CD1c-positive myeloid dendritic cell (primary cell): ENCODE measurements around the gene TMPRSS13.
"Not testable (repeated sequence)": the region's sequence is repeated elsewhere in the genome, so short reads cannot be mapped to it uniquely, and the experiment has no call there.

Experiments used
- DNase-seq: peaks from one replicate; pipeline ENCODE4 v3.0.0-alpha.2; 2016; ENCODE audit errors: extremely low spot score

The TMPRSS13 gene

DNA sequence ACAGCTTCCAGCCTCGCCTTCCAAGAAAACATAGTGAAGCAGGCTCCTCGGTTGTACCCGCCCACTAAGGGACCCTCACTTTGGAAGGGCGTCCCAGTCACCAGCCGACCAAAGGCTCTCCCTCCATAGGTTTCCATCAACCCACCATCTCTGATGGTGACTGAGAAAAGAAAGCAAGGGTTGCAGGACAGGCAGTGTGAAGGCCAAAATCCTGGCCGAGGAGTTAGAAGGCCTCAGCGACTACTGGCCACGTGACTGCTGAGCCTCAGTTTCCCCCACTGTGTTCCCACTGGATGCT lies 55.4 kb downstream of the TMPRSS13 start:
- no peak for DNase-seq

GRCh38 chr11:117872975-117873827 lies 56.0 kb downstream of the TMPRSS13 start:
- DNase-seq: no peak

GRCh38 chr11:117872420-117872961 lies 56.7 kb downstream of the TMPRSS13 start:
- DNase-seq: no peak

DNA sequence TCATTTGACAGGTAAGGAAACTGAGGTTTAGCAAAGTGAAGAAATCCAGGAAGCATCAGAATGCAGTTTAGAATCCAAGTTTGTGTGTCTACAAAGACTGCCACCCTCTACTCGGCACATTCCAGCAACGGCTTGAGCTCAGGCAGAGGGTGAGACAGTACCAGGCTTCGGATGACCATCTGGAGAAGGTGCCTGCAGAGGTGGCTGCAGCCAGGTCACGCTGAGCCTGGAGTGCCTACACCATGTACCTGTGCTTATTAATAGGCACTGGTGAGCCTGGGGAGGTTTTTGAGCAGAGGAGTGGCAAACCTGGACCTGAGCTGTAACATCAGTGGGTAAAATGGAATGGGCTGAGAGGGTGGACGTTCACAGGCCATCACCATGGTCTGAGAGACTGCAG lies 57.4 kb downstream of the TMPRSS13 start:
- DNase-seq: no peak

GRCh38 chr11:117871160-117871559 lies 58.0 kb downstream of the TMPRSS13 start:
- no peak for DNase-seq

DNA sequence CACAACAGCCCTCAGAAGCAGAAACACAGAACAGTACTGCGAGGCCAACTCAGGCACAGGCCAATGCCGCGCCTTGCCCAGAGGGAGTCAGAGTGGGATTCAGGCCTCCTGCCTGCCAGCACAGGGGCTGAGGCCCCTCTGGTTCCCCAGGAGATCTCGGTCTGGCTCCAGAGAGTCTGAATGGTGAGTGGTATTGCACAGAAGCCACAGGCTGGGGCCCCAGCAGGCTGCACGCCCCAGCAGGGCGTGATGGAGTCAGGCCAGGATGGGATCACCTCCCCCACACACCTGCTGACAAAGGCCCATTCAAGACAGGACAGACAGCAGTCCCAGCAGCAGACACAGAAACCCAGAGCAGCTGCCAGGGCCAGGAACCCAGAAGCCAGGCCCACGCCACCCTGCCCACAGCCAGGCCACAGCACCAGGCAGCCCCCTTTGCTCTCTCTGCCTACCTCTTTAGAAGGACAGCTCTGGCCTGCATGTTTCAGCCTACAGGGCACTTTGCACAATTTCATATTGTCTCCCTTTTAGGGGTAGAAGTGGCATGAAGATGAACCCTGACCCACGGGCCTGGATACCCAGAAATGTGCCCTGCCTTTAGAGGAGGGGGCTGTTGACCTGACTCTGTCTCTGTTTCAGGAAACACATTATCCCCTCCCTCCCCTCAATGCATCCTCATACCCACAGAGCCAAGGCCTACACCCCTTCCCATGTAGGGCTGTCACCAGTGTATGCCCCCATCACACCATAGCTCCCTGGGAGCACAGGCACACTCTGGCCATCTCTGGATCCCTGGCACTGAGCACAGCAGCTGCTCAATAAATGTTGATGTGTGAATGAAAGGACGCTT lies 58.9 kb downstream of the TMPRSS13 start:
- DNase-seq: no peak

DNA sequence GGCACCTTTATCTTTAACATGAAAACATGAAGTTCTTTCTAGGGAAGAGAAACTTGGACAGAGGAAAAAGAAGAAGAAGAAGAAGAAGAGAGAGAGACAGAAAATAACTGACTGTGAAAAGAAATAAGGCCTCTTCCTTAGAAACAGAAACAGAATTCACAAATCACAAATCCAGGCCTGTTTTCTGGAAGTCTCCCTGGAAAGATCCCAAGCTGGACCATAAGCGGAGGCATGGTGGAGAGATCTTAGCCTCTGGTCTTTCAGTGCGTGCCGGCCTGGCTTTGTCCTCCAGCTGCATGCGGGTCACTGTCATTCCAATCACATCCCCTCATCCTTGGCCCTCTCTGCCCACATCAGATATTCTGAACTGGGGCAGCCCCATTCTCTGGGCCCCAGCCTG lies 59.6 kb downstream of the TMPRSS13 start:
- DNase-seq: no peak

- DNase-seq: no peak
Observed at GRCh38 chr11:117868815-117869561, 60.2 kb downstream of the TMPRSS13 start.

DNA sequence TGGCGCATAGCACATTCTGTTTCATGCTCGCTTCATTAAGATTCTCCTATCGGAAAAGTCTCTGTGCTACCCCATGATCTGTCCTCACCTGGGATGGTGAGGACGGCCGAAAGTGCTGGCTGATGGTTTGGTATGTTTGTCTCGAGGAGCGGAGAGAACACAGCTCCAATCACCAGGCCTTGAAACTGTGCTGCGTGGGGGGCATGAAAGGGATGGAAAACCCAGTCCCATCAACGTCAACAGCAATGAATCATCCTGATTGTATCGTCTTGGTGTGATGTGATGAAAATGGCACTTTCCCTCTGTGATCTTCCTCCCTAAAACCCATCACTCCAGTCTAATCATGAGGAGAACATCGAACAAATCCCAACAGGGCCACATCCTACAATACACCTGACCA lies 61.1 kb downstream of the TMPRSS13 start:
- no peak for DNase-seq

- DNase-seq: no peak
Observed at GRCh38 chr11:117866526-117866925, 62.7 kb downstream of the TMPRSS13 start.

- DNase-seq: not testable (repeated sequence)
Observed at GRCh38 chr11:117865546-117865945, 63.7 kb downstream of the TMPRSS13 start.

- DNase-seq: no peak
Observed at GRCh38 chr11:117863383-117863782, 65.8 kb downstream of the TMPRSS13 start.

DNA sequence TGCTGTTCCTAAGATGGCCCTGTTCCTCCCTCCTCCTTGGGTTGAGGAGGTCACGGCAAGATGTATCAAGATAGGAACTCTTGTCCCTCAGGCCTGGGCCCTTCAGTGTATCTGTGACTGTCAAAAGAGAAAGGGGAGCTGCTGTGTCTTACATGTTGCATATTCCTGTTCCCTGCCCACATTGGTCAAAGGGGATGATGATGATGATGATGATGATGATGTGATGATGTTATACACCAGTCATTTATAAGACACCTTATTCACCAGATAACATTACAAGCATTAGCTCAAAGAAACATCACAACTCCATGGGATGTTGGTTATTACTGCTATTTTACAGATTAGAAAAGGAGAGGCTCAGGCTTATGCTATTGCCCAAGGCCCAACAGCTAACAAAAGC lies 66.4 kb downstream of the TMPRSS13 start:
- DNase-seq: no peak

DNA sequence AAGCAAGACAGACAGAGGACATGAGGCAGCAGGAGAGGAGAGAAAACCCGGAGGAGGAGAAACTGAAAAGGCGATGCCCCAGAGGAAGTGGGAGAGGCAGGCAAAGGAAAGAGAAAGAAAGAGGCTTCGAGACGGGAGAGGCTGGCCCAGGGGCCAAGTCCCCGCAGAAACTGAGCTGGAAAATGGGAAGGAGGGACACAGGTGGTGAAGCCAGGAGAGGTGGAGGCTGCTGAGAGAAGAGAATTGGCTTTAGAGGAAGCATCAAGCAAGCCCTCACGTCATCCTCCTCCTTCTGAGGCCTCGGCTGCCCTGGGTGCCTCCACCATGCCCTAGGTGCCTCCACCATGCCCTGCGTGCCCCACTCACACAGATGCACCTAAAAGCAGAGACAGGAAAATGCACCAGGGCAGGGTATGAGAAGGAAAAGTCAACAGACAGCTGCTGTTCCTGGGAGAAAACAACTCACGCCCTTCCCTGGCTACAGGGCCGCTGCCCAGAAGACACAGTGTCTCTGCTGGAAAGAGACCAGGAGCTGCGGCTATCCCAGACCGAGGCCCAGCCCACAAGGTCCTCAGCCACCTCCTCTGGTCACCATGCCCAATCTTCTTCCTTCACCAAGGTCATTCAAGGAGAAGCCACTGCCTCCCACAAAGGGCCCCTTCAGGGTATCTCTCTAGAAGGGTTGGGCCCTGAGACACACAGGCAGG lies 67.0 kb downstream of the TMPRSS13 start:
- no peak for DNase-seq

DNA sequence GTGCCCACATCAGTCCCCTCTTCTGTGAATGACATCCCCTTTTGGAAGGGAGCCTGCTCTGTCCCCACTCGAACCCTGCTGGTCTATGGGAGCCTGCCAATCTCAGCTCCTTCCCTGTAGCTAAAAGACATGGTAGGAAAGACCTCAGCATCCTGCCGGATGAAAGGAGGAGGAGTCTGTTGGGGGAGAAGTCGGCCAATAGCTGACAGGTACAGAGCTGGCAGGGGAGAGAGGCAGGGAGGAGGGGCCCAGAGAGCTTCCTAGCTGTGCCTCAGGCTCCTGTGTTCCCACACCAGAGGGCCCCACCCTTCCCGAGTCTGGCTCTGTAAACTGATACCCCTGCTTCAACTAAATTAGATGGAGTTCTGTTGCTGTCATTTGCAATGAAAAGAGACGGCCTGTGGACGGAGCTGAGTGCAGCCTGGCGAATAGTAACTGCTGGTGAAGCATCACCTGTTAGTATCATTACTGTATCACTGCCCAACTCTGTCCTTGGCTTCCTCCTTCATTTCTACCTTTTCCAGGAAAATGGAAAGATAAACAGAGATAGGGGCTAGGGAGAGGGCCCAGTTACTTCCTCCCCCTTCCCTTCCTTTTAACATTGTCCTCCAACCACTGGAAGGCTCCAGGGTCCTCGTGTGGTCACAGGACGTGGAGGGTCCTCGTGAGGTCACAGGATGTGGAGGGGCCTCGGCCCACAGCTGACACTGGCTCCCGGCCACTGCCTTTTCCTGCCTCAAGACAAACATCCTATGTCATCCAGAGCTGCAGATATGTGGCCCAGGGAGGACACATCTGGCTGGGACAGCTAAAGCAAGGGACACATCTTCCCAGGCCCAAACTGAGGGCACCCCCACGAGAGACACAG lies 67.8 kb downstream of the TMPRSS13 start:
- no peak for DNase-seq

- DNase-seq: no peak
Observed at GRCh38 chr11:117860139-117860538, 69.1 kb downstream of the TMPRSS13 start.

- DNase-seq: no peak
Observed at GRCh38 chr11:117859488-117860112, 69.6 kb downstream of the TMPRSS13 start.

DNA sequence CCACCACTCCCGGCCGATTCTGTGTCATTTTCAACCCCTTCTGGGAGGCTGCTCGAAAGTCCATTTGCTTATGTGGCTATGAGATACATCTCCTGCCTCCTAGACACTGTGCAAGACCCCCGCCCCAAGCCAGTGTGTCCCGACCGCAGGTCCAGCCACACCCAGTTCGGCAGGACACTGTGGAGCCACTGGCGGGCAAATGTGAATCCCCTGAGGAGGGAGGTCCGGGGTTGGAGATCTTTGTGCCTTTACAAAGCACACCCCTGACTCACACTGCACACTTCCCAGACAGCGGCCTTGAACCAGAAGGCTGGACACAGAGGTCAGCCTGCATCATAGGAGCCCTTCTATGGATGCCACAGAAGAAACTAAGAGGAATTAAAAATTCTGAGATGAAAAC lies 70.1 kb downstream of the TMPRSS13 start:
- no peak for DNase-seq

GRCh38 chr11:117857734-117858414 lies 71.3 kb downstream of the TMPRSS13 start:
- no peak for DNase-seq
